GM21717 (cell line): ENCODE measurements around the gene SBF2.
"Not testable (repeated sequence)": the region's sequence is repeated elsewhere in the genome, so short reads cannot be mapped to it uniquely, and the experiment has no call there.

Source experiments
- ATAC-seq: cut with Tn5 transposase; IDR thresholded peaks from one replicate; pipeline ENCODE4 v1.9.1; 2021; ENCODE audit warnings: mild to moderate bottlenecking, moderate library complexity; ENCODE audit not compliant: unreplicated experiment

SBF2 gene

DNA sequence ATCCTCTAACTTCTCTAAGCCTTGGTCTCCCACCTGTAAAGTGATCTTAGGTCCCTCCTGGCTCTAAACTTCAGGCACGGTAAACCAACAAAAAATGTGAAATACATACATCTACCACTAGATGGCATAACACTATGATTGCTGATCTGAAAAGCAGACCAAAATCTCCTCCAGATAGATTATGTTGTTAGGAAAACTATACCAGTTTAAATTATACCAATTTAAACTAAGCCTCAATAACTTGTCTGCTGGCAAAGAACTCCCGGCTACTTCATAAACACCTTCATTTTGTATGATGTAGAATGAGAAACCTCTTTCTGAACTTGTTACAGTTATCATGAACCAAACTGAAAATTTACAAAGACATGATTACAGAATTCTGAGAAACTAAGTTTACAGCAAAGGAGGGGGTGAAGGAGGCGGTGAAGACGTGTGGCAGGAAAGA lies 85.9 kb downstream of the SBF2 start:
- no peak for ATAC-seq

DNA sequence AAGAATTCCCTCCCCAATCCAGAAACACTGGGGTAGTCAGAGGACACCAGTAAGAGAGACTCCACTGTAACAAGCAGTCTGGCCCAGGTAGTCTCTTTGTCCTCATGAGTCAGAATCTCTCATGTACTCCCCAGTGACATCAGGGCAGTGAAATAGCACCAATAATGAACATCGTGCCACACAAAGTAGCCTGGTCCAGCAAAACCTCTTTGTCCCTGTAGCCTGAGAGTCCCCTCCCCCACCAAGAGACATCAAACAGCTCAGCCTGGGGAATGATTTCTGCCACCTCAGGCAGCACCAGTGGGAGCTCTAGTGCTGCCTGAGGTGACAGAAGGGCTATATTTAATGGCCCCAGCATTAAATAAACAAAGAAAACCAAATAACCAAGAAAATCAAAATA lies 88.1 kb downstream of the SBF2 start:
- ATAC-seq: no peak

DNA sequence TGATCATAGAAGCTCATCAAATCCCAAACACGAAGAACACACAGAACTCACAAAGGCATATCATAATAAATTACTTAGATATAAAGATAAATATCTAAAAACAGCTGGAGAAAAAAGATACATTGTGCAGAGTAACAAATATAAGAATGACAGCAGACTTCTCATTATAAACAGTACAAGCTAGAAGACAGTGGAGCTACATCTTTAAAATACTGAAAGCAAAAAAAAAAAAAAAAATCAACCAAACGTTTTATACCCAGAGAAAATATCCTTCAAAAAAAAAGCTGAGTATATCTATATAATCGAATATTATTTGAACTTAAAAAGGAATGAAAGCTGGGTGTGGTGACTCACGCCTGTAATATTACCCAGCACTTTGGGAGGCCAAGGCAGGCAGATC lies 90.0 kb downstream of the SBF2 start:
- no peak for ATAC-seq

DNA sequence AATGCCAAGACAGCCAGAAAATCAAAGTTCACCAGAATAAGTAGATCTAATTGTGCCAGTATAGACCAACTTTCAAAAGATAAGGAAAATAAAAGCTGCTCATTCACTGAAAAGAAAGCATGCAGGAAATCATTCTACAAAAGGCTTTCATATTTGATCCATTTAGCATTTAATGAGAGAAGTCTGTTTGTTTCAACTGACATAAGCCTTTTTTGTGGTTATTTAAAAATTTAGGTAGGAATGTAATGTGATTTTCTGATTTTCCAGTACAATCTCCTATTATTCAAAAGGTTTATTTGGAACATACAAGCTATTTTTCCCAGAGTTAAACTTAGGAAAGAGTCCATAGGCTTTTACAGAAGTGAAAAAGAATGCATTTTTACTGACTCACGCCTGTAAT lies 92.7 kb downstream of the SBF2 start:
- no peak for ATAC-seq

DNA sequence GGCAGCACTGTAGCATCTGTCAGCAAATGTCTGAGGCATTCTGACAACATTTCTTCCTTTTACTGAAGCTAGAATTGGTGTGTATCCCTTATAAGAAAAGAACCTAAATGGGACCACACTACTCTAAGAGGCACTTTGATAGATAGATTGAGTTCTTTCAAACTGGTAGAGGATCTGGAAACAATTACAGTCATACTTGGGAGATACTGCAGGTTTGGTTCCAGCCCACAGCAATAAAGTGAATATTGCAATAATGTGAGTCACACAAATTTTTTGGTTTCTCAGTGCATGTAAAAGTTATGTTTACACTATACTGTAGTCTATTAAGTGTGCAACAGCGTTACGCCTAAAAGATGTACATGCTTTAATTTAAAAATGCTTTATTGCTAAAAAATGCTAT lies 96.9 kb downstream of the SBF2 start:
- no peak for ATAC-seq

DNA sequence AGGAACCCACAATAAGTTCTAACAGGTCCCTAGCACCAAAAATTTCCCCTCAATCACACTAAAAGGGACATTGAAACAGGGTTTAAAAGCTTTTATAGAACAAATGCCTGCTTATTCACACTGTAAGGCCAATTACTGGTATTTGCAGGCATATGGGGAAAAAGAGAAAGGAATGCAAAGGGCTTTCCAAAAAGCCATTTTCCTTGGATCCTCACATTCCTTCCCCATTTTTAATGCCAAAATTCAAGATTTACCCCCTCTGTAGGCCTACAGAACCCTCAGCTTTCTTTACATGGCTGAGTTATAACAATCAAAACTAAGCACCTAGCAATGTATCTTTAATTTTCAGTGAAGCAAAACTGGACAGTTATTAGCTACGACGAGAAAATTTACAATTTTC lies 102.0 kb downstream of the SBF2 start:
- no peak for ATAC-seq

DNA sequence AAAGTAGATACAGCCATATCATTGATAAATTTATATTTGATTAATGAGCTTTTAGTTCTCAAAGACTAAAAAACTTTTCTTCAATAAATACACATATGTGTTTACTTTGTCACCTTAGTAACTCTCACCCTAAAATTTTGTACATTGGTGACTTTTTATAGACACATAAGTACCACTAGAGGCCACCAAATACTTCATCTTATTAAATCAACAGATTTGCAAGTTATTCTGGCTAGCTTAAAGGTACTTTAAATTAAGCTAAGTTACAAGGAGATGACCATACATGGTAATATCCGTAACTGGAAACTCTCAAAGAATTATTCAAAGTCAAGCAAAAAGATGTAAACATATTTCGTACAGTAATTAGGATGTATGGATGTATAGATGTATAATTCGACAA lies 112.2 kb downstream of the SBF2 start:
- no peak for ATAC-seq

DNA sequence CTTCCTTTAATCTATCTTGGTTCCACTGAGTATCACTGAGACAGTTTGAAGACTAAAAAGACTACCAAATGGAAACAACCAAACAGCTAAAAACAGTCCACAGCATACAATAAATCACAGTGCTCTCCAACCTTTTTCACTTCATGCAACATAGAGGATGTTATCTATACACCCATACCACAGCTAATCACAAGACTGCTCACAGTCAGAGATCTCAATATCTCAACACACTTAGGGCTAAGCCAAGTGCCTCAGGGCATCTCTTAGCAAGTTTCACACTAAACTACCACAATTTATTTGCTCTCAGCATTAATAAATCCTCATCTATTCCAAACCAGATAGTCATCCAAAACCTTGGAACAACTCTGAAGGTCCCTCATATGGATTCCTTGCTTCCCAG lies 129.4 kb downstream of the SBF2 start:
- ATAC-seq: no peak

DNA sequence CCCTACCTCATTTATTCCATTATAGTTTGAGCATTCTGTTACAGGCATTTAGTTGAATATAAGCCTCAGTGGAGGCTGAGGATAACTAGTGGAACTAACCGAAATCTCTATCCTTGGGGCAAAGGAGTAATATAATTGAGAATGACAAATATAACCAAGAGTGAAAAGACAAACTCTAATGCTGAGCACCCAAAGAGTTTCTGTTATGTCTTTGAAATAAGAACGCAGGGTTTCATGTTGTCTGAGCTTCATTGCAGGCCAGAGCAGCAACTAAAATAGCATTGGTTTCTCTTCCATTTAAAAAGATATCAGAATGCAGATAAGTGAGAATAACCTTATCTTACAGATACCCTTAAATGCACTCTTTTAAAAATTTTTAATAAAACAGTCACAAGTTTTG lies 131.8 kb downstream of the SBF2 start:
- no peak for ATAC-seq

DNA sequence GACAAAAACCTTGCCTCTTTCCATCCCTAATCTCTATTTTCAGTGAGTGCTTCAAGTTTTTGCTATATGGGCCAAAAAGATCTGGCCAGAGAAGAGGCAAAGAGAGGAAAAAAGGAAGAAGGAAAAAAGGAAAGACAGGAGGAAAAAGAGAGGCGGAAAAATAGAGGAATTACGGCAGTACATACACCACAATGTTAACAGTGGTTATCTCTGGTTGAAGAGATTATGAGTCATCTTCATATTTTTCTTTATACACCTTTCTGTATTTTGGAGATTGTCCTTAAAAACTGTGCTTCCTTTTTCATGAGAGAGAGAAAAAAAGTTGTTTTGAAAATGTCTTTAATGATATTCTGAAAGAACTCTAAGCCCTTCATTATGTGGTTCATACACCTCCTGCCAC lies 133.7 kb downstream of the SBF2 start:
- ATAC-seq: no peak

DNA sequence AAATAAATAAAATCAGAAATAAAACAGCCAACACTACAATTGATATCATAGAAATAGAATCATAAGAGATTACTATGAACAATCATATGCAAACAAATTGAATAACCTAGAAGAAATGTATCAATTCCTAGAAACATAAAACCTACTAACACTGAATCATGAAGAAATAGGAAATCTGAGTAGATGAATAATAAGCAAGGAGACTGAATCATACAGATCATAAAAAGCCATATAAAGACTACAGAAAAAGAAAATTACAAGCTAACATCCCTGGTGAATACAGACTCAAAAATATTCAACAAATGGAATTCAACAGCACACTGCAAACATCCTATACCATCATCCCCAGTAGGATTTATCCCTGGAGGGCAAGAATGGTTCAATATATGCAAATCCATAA lies 135.6 kb downstream of the SBF2 start:
- ATAC-seq: no peak

DNA sequence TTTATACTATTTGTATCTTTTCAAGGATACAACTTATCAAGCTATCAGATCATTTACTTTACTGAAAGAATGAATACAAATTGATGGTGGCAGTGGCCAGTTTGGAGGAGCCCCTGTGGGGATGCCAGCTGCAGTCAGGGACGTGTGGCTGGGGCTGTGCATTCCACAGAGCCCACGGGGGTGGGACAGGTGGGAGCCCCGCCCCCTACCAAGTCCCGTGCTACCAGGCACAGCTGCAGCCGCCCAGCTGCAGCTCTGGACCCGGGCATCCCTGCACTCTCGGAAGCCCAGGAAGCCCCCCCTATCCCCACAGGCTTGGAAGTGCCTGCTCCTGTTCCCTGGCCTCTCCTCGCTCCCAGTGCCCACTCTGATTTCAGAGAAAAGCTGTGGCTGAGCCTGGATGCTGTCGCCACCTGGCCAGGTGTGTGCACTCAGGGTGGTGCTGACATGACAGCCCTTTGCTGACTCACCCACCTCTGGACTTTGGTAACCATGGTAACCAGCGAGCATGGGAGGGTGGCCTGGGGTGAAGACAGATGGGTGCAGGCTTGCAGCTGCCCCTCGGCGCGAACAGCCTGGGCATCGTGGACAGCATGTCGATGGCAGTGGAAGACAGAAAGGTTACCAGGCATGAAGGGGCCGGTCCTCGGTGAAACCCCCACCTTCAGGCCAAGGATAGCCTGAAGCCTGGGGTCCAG lies 138.1 kb downstream of the SBF2 start:
- no peak for ATAC-seq

DNA sequence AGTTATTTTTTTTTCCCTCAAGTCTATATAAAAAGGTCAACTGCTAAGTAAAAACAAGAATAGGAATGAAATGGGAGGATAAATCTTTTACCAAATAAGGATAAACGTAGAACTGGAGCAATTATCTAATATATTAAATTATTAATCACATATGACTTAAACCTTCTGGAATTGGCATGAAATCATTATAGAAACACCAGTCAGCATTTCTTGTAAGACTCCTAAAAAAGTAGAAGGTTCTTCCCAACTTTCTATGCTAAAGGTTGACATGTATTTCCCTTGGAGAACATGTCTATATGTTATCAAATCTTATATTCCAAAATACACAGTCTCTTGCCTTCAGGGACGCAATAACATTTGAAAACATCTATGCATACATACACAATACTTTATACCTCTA lies 143.2 kb downstream of the SBF2 start:
- no peak for ATAC-seq

DNA sequence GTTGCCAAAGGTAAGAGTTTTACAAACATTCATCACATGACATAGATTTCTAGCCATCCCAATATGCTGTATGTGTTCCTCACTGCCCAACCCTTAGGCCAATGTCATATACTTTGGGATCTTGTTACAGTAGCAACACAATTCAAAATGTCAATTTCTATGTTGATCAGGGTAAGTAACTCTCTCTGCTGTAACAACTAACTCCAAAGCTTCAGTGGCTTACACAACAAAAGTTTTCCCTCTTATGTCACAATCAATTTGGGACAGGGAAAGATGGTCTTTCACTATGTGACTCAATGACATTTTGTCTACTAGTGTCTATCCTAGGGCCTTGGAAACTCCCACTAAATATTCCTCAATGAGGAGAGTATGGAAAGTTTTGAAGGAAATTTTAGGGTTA lies 144.5 kb downstream of the SBF2 start:
- ATAC-seq: no peak

DNA sequence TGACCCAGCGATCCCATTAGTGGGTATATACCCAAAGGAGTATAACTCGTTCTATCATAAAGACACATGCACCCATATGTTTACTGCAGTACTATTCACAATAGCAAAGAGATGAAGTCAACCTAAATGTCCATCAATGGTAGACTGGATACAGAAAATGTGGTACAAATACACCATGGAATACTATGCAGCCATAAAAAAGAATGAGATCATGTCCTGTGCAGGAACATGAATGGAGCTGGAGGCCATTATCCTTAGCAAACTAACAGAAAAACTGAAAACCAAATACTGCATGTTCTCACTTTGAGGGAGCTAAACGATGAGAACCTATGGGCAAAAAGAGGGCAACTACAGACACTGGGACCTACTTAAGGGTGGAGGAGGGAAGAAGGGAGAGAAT lies 146.8 kb downstream of the SBF2 start:
- no peak for ATAC-seq

DNA sequence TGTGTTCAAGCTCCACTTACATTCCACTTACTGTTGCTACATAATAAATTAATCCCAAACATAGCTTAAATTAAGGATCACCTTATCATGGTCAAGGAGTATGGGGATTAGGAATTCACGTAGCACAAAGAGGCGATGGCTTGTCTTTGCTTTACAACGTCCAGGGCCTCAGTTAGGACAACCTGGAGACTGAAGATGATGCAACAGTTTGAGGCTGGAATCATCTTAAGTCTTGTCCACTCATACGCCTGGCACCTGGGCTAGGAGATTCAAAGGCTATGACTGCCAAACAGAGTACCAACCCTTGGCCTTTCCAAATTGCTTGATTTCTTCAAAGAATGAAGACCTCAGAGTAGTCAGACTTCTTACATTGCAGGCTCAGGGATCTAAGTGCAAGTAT lies 149.1 kb downstream of the SBF2 start:
- no peak for ATAC-seq

DNA sequence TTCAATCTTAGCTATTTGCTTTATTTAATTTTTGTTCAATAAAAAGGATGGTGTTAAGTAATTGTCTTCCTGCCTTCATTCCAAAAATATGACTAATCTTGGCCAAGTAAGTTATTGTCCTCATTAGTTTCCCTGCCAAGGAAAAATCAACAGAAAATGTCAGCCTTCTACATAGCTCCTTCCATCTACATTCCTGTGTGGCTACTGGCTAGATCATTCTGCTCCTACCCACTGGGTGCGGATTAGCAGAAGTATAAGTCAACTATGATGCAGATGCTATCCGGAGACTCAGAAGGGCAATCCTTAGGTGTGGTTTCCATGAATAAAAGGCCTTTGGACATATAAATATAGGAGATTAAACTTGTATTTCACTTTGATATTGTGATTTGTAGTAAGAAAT lies 154.4 kb downstream of the SBF2 start:
- no peak for ATAC-seq

DNA sequence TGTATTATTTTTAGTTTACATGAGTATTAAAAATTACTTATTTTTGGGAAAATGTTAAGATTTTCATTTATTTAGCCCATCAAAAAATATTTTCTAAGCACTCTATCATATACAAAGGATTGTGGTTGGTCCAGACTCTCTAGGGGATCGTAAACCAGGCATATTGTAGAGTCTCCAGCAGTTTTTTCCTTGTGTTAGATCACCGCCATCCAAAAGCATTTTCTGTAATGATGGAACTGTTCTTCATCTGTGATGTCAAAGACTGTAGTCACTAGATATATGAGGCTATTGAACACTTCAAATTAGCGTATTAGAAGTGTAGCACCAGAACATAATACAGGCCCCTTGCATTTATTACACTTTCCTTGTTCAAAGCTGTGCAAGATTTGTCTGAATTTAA lies 154.9 kb downstream of the SBF2 start:
- no peak for ATAC-seq

DNA sequence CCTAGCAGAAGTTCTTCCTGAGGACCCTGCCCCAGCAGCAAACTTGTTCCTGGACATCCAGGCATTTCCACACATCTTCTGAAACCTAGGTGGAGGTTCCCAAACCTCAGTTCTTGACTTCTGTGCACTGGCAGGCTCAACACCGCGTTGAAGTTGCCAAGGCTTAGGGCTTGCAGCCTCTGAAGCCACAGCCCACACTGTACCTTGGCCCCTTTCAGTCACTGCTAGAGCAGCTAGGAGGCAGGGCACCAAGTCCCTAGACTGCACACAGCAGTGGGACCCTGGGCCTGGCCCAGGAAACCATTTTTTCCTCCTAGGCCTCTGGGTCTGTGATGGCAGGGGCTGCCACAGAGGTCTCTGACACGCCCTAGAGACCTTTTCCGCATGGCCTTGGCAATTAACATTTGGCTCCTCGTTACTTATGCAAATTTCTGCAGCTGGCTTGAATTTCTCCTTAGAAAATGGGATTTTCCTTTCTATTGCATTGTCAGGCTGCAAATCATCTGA lies 159.0 kb downstream of the SBF2 start:
- no peak for ATAC-seq

DNA sequence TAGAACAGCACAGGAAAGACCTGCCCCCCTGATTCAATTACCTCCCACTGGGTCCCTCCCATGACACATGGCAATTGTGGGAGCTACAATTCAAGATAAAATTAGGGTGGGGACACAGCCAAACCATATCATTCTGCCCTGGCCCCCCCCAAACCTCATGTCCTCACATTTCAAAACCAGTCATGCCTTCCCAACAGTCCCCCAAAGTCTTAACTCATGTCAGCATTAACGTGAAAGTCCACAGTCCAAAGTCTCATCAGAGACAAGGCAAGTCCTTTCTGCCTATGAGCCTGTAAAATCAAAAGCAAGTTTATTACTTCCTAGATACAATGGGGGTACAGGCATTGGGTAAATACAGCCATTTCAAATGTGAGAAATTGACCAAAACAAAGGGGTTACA lies 159.8 kb downstream of the SBF2 start:
- ATAC-seq: not testable (repeated sequence)

DNA sequence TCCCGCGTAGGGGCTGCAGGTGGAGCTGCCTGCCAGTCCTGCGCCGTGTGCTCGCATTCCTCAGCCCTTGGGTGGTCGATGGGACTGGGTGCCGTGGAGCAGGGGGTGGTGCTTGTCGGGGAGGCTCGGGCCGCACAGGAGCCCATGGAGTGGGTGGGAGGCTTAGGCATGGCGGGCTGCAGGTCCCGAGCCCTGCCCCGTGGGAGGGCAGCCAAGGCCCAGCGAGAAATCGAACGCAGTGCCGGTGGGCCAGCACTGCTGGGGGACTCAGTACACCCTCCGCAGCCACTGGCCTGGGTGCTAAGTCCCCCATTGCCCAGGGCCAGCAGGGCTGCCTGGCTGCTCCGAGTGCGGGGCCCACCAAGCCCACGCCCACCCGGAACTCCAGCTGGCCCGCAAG lies 160.8 kb downstream of the SBF2 start:
- not testable (repeated sequence) for ATAC-seq

DNA sequence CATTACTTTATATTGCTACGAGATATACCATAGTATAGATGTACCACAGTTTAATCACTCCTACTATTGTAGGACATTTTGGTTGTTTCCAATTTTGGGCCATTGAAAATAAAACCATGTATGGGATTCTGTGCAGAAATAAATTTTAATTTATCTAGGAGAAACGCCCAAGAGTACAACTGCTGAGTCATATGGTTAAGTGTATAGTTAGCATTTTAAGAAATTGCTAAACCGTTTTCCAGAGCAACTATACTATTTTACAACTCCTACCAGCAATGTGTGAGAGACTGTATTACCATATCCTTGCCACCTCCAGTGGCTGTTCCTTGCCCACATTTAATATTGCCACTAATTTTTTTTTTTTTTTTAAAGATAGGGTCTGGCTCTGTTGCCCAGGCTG lies 163.1 kb downstream of the SBF2 start:
- ATAC-seq: no peak

DNA sequence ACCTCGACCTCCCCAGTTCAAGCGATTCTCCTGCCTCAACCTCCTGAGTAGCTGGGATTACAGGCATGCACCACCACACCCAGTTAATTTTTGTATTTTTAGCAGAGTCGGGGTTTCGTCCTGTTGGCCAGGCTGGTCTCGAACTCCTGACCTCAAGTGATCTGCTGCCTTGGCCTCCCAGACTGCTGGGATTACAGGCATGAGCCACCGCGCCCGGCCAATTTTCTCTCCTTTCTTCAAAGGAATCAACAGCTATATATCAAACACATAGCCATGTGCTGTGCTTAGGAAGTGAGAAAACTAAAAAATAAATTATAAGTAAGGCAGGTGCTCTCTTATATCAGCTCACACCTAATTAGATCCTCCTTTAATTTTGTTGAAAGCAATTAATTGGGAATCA lies 164.8 kb downstream of the SBF2 start:
- ATAC-seq: not testable (repeated sequence)
